ENCODE data around the gene LCE3C. TPM values are rescaled to one million over a fixed set of nuclear protein-coding genes. Genes with fewer than 3 reads are reported as not detected.

LCE3C gene
- total and polyA plus RNA-seq, 2 experiments from 2014 or later: not detected

- Histone ChIP-seq H3K79me2 (replicated peaks; ENCODE audit: insufficient read depth) (no peaks in the 10 kb centered on the region), H3K36me3 (ENCODE audit: insufficient read depth) (peaks cover 7% of the 10 kb centered on the region; the same call in 1 of the 2 replicates), H3K4me1 (ENCODE audit: insufficient read depth) (peaks cover 5% of the 10 kb centered on the region; the same call in 1 of the 2 replicates), H3K4me2 (0 out of 2 replicates have a peak within 1 kb of the TSS, but pooled peaks have one; percentile 51), H3K27ac (ENCODE audit: low read depth) (no peak within 1 kb of the TSS), H3K4me3 (no peak within 1 kb of the TSS), H3K27me3 (ENCODE audit: insufficient read depth) (no peaks in the 10 kb centered on the region; the same call in 1 of the 2 replicates), H2AFZ (peak within 1 kb of the TSS; percentile 97), H4K20me1 (replicated peaks; ENCODE audit: insufficient read depth) (no peaks in the 10 kb centered on the region), H3K9me2 (ENCODE audit: insufficient read depth) (peaks cover 16% of the 10 kb centered on the region), H3F3A (replicated peaks; ENCODE audit: low read depth) (no peaks in the 10 kb centered on the region)
- no peak within 1 kb of the TSS for H3K4me3 Mint-ChIP-seq
- peaks cover 19% of the 10 kb centered on the region for H3K36me3 Mint-ChIP-seq (ENCODE audit: low read depth)
- H3K27ac Mint-ChIP-seq: no peak within 1 kb of the TSS
- DNase-seq (ENCODE audit: low spot score) (peak; percentile 11), ATAC-seq (peak; percentile 31)
- H3K9me3 Mint-ChIP-seq: peaks cover 33% of the 10 kb centered on the region
- H3K27me3 Mint-ChIP-seq (ENCODE audit: insufficient read depth, low read depth, poor library complexity): peaks cover 4% of the 10 kb centered on the region
- no peaks in the 10 kb centered on the region; the same call in 2 of the 3 replicates for H3K4me1 Mint-ChIP-seq
- TF ChIP-seq ZNF114 (CRISPR knock-in tag; IDR thresholded peaks at IDR 0.05): no peak
- no peak for TF ChIP-seq ZNF331 (CRISPR knock-in tag; IDR thresholded peaks at IDR 0.05; ENCODE audit: low read depth)
- TF ChIP-seq STAT1 (IDR thresholded peaks at IDR 0.05; ENCODE audit: unreplicated experiment): no peak
- TF ChIP-seq JUNB (IDR thresholded peaks at IDR 0.05; ENCODE audit: unreplicated experiment): no peak
- no peak for TF ChIP-seq CREB1 (CRISPR knock-in tag; IDR thresholded peaks at IDR 0.05; ENCODE audit: low read depth)
- TF ChIP-seq REST (IDR thresholded peaks at IDR 0.05; ENCODE audit: unreplicated experiment): no peak
- TF ChIP-seq NANOG (IDR thresholded peaks at IDR 0.05; ENCODE audit: borderline replicate concordance): no peak
- no peak for TF ChIP-seq ETS1 (IDR thresholded peaks at IDR 0.05)
- TF ChIP-seq EZH2phosphoT487 (IDR thresholded peaks at IDR 0.05; ENCODE audit: unreplicated experiment): no peak
- no peak for TF ChIP-seq POLR2AphosphoS5 (IDR thresholded peaks at IDR 0.05; ENCODE audit: low read depth)
- TF ChIP-seq ZNF462 (CRISPR knock-in tag; IDR thresholded peaks at IDR 0.05): no peak
- no peak for TF ChIP-seq EZH2 (IDR thresholded peaks at IDR 0.05; ENCODE audit: low read depth, unreplicated experiment)
These were observed 22.8 kb downstream of the LCE3C start, which contains the start of gene LCE3A for GRCh38 chr1:152622803-152623202. Gene LCE3A (minus strand): TSS chr1:152623103. CDS start chr1:152623103, 0 bp downstream.

Data from GM23338 (cell line).